Gastrocnemius medialis (tissue), 4 donors: ENCODE results near the gene NEDD4L. TPM values are rescaled to one million over a fixed set of nuclear protein-coding genes. Genes with fewer than 3 reads are reported as not detected.

Experiments
- ATAC-seq, 2 donors: fragments of 150-250 bp; one replicate each; pipeline ENCODE4 v1.9.1; 2016
- DNase-seq, 2 donors: peaks; one replicate each; pipeline ENCODE4 v3.0.0-alpha.2; 2019
- H3K27ac ChIP-seq, 4 donors: fragments of 200-600 bp; sonication (generic); 1 replicate in 1 of 4; 2 replicates in 3 of 4; pipeline ENCODE4 v1.5.1; 2016 to 2018; ENCODE audit warnings: mild to moderate bottlenecking in 2 of 4, moderate library complexity in 1 of 4
- H3K27me3 ChIP-seq, 3 donors: fragments of 200-600 bp; sonication (generic) in 2 of 3; 1 replicate in 1 of 3; 2 replicates in 2 of 3; pipeline versions ENCODE4 v1.5.1 to v1.6.0; 2016 to 2019; ENCODE audit warnings: mild to moderate bottlenecking in 1 of 3, moderate library complexity in 1 of 3
- H3K36me3 ChIP-seq, 2 donors: fragments of 200-600 bp; sonication (generic) in 1 of 2; one replicate each; pipeline ENCODE4 v1.5.1; 2017 to 2018
- H3K4me1 ChIP-seq, 2 donors: fragments of 200-600 bp; sonication (generic) in 1 of 2; one replicate each; pipeline ENCODE4 v1.5.1; 2016 to 2017; ENCODE audit warnings: mild to moderate bottlenecking in 2 of 2
- H3K4me3 ChIP-seq, 4 donors: fragments of 200-600 bp; sonication (generic) in 3 of 4; 1 replicate in 1 of 4; 2 replicates in 3 of 4; pipeline ENCODE4 v1.5.1; 2016 to 2019; ENCODE audit warnings: mild to moderate bottlenecking in 2 of 4
- H3K9me3 ChIP-seq, 3 donors: fragments of 200-600 bp; sonication (generic) in 2 of 3; 1 replicate in 1 of 3; 2 replicates in 2 of 3; pipeline ENCODE4 v1.5.1; 2016 to 2019
- POLR2A ChIP-seq, 2 donors: fragments of 450-650 bp; IDR thresholded peaks; one replicate each; pipeline ENCODE4 v1.6.1; 2017; ENCODE audit warnings: antibody characterized with exemption in 2 of 2, mild to moderate bottlenecking in 2 of 2, moderate library complexity in 2 of 2
- in situ Hi-C, 4 donors: fragments of 200-750 bp; cut with MboI; loops; one replicate each; pipeline versions ENCODE4 v1.15.0 to v1.8.0; 2017; ENCODE audit warnings: low sequenced_read_pairs in 4 of 4
- intact Hi-C: fragments of 100-400 bp; cut with DNase I; formaldehyde crosslinking; loops from one replicate; pipeline ENCODE4 v1.15.1; 2023; ENCODE audit warnings: low total_unique reads
- total RNA-seq, 4 donors: library from RNA; depleted of rRNA; stranded (reverse); fragments of >200 nt; gene quantifications; one replicate each; pipeline versions ENCODE4 v1.1.0 to v1.2.3, GENCODE V29; 2016
- TF ChIP-seq, protein P1 (sequence below), 5 experiments: fragments of 450-650 bp in 3 of 5; fragments of 200-600 bp in 2 of 5; sonication (generic) in 2 of 5; IDR thresholded peaks in 4 of 5; conservative IDR thresholded peaks in 1 of 5; 1 replicate in 4 of 5; 2 replicates in 1 of 5; pipeline ENCODE4 v1.5.1; 2016 to 2019; ENCODE audit warnings: antibody characterized with exemption in 5 of 5, mild to moderate bottlenecking in 3 of 5, moderate library complexity in 3 of 5

Gene NEDD4L
- total RNA-seq, 4 donors from 2014 or later = 27.4 to 81.5 (median 51.5) TPM

DNA sequence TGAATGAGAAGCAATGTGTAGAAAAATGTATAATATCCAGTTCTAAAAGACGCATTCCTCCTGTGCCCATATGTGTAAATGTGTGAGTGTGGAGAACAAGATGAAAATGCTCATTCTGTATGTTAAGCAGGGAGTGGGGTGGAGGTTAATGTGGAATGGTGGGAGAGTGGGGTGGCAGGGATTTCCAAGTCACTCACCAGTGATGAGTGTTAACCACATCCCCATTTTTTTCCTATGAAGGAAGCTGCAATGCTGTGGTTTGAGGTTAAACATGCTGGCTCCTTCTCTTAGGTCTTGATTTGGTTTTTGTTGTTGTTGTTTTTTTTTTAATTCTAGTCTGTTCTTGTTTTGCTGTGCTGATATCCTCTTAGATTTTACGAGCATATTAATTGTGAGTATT lies 169.4 kb downstream of the NEDD4L start:
- intact Hi-C loops (no loop called here), in situ Hi-C loops (loop anchor here in 1 of 4 donors (25.0 kb wide), 1 partner anchor 274 kb away; no protein-coding TSS in a partner anchor)
- no peaks in the 10 kb centered on the region for H3K27me3 ChIP-seq
- ATAC-seq = no peak
- H3K4me1 ChIP-seq = peaks cover 4 to 5% of the 10 kb centered on the region in 2 donors
- no peak overlapping the region for H3K4me3 ChIP-seq
- H3K36me3 ChIP-seq = no peaks in the 10 kb centered on the region
- no peak for DNase-seq
- no peak overlapping the region for H3K27ac ChIP-seq
- TF ChIP-seq, protein P1, sequence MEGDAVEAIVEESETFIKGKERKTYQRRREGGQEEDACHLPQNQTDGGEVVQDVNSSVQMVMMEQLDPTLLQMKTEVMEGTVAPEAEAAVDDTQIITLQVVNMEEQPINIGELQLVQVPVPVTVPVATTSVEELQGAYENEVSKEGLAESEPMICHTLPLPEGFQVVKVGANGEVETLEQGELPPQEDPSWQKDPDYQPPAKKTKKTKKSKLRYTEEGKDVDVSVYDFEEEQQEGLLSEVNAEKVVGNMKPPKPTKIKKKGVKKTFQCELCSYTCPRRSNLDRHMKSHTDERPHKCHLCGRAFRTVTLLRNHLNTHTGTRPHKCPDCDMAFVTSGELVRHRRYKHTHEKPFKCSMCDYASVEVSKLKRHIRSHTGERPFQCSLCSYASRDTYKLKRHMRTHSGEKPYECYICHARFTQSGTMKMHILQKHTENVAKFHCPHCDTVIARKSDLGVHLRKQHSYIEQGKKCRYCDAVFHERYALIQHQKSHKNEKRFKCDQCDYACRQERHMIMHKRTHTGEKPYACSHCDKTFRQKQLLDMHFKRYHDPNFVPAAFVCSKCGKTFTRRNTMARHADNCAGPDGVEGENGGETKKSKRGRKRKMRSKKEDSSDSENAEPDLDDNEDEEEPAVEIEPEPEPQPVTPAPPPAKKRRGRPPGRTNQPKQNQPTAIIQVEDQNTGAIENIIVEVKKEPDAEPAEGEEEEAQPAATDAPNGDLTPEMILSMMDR (IDR thresholded peaks at IDR 0.05 in 4 of 5, conservative IDR thresholded peaks at IDR 0.05 in 1 of 5) = no peak
- TF ChIP-seq POLR2A (IDR thresholded peaks at IDR 0.05) = no peak
- H3K9me3 ChIP-seq = no peaks in the 10 kb centered on the region

DNA sequence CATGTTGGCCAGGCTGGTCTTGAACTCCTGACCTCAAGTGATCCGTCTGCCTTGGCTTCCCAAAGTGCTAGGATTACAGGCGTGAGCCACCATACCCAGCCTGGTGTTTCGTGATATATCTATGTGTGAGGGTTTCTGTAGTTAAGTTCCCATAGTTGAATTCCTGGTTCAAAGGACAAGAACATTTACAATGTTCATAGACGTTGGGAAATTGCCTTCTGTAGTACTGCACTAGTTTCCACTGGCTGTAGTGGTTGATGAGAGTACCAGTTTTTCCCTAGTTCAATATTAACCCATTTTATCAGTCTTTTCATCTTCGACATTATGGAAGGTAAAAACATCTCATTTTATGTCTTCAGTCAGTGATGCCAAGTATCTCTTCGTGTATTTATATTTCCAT lies 171.0 kb downstream of the NEDD4L start:
- Histone ChIP-seq H3K9me3 (no peaks in the 10 kb centered on the region), H3K4me3 (no peak overlapping the region), H3K36me3 (no peaks in the 10 kb centered on the region), H3K27ac (no peak overlapping the region), H3K27me3 (no peaks in the 10 kb centered on the region), H3K4me1 (no peaks in the 10 kb centered on the region)
- ATAC-seq = no peak
- DNase-seq = no peak
- in situ Hi-C loops = loop anchor here in 1 of 4 donors (25.0 kb wide), 1 partner anchor 272 kb away; no protein-coding TSS in a partner anchor
- intact Hi-C loops = no loop called here
- TF ChIP-seq POLR2A (IDR thresholded peaks at IDR 0.05) = no peak
- TF ChIP-seq, protein P1 (IDR thresholded peaks at IDR 0.05 in 4 of 5, conservative IDR thresholded peaks at IDR 0.05 in 1 of 5) = no peak

DNA sequence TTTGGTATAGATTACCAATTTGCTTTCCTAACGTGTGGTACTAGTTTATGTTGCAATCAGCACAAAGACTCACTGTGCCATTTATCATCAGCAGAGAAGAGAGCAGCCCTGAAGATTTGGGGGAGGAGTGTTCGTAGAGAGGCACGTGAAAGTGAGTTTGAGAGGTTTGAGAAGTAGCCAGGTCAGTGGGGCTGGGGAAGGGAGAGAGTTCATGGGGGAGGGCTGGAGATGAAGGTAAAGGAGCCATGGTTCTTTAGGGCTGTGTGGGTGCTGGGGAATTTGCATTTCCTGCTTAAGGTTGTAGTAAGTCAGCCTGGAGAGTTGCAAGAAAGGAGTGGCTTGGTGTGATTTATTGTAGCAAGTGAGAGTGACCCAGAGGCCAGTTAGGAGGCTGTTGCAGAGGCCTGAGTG lies 172.1 kb downstream of the NEDD4L start:
- intact Hi-C loops (no loop called here), in situ Hi-C loops (loop anchor here in 1 of 4 donors (25.0 kb wide), 1 partner anchor 271 kb away; no protein-coding TSS in a partner anchor)
- DNase-seq (no peak), ATAC-seq (no peak)
- Histone ChIP-seq H3K9me3 (no peaks in the 10 kb centered on the region), H3K36me3 (no peaks in the 10 kb centered on the region), H3K4me3 (no peak overlapping the region), H3K27me3 (no peaks in the 10 kb centered on the region), H3K4me1 (no peaks in the 10 kb centered on the region), H3K27ac (no peak overlapping the region)
- TF ChIP-seq, protein P1 (IDR thresholded peaks at IDR 0.05 in 4 of 5, conservative IDR thresholded peaks at IDR 0.05 in 1 of 5) = no peak
- no peak for TF ChIP-seq POLR2A (IDR thresholded peaks at IDR 0.05)

DNA sequence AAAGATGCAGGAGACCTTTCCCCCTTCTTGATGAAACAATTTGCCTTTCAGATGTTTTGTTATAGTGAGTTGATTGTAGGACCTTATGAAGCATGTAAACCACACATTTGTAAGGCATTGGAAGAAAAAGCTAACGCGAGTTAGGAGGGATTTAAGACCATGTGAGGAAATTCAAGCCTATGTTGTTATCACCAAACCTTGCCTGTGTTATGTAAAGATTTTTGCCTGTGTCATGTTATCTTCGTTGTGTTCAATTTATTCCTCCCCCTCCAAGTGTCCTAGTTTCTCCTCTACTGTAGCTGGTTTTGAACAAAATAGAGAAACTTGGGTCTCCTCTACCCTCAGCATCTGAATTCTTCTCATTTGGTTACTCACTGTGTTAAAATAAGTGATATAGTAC lies 173.0 kb downstream of the NEDD4L start:
- in situ Hi-C loops (loop anchor here in 1 of 4 donors (25.0 kb wide), 1 partner anchor 270 kb away; no protein-coding TSS in a partner anchor), intact Hi-C loops (no loop called here)
- Histone ChIP-seq H3K36me3 (no peaks in the 10 kb centered on the region), H3K9me3 (no peaks in the 10 kb centered on the region), H3K4me1 (no peaks in the 10 kb centered on the region), H3K27ac (no peak overlapping the region), H3K27me3 (no peaks in the 10 kb centered on the region), H3K4me3 (no peak overlapping the region)
- DNase-seq (no peak), ATAC-seq (no peak)
- TF ChIP-seq, protein P1 (IDR thresholded peaks at IDR 0.05 in 4 of 5, conservative IDR thresholded peaks at IDR 0.05 in 1 of 5) = no peak
- no peak for TF ChIP-seq POLR2A (IDR thresholded peaks at IDR 0.05)

DNA sequence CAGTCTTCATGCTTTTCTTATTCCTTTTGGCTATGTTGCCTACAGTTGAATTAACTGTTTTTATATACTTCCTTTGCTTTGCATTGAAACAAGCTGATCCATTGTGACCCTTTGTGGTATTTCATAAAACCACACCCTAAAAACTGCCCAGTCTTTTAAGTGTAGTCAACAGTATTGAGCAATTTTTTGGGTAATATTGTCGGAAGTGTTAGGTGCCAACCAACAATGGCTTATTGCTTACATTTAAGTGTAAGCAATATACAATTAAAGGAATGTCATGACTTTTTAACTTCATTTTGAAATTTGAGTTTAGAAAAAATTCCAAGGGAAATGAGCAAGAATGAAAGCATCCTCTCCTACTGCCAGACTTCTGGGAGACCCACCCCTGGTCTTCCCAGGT lies 174.1 kb downstream of the NEDD4L start:
- Histone ChIP-seq H3K9me3 (no peaks in the 10 kb centered on the region), H3K36me3 (no peaks in the 10 kb centered on the region), H3K4me1 (no peaks in the 10 kb centered on the region), H3K27ac (no peak overlapping the region), H3K27me3 (no peaks in the 10 kb centered on the region), H3K4me3 (no peak overlapping the region)
- in situ Hi-C loops (loop anchor here in 1 of 4 donors (25.0 kb wide), 1 partner anchor 269 kb away; no protein-coding TSS in a partner anchor), intact Hi-C loops (no loop called here)
- no peak for DNase-seq
- TF ChIP-seq, protein P1 (IDR thresholded peaks at IDR 0.05 in 4 of 5, conservative IDR thresholded peaks at IDR 0.05 in 1 of 5) = no peak
- TF ChIP-seq POLR2A (IDR thresholded peaks at IDR 0.05) = no peak
- ATAC-seq = no peak
